Parathyroid adenoma (tissue), 2 donors: ENCODE data around the gene ALPG.
"Not testable (repeated sequence)": the region's sequence is repeated elsewhere in the genome, so short reads cannot be mapped to it uniquely, and the experiment has no call there.

ENCODE experiments used
- H2AFZ ChIP-seq: fragments of 300-600 bp; sonication (generic); one replicate; pipeline ENCODE4 v1.7.0; 2017; ENCODE audit warnings: antibody characterized with exemption, mild to moderate bottlenecking
- H3K27ac ChIP-seq: fragments of 300-600 bp; sonication (generic); one replicate; pipeline ENCODE4 v1.7.0; 2017
- H3K27me3 ChIP-seq: fragments of 300-600 bp; sonication (generic); one replicate; pipeline ENCODE4 v1.7.0; 2017; ENCODE audit warnings: low read length; ENCODE audit not compliant: control insufficient read depth, insufficient read depth
- H3K36me3 ChIP-seq: fragments of 300-600 bp; sonication (generic); one replicate; pipeline ENCODE4 v1.7.0; 2017; ENCODE audit warnings: low read length; ENCODE audit not compliant: control insufficient read depth, insufficient read depth
- H3K4me1 ChIP-seq: fragments of 300-600 bp; sonication (generic); one replicate; pipeline ENCODE4 v1.7.0; 2017; ENCODE audit warnings: control low read depth
- H3K4me2 ChIP-seq: fragments of 300-600 bp; sonication (generic); one replicate; pipeline ENCODE4 v1.7.0; 2017; ENCODE audit warnings: low read length
- H3K4me3 ChIP-seq: fragments of 300-600 bp; sonication (generic); one replicate; pipeline ENCODE4 v1.7.0; 2017; ENCODE audit warnings: low read depth, low read length
- H3K79me2 ChIP-seq: fragments of 300-600 bp; sonication (generic); one replicate; pipeline ENCODE4 v1.7.0; 2017; ENCODE audit warnings: control low read depth
- H3K9ac ChIP-seq: fragments of 300-600 bp; sonication (generic); one replicate; pipeline ENCODE4 v1.7.0; 2017; ENCODE audit warnings: mild to moderate bottlenecking
- H3K9me3 ChIP-seq: fragments of 300-600 bp; sonication (generic); one replicate; pipeline ENCODE4 v1.7.0; 2017; ENCODE audit warnings: low read length; ENCODE audit not compliant: control insufficient read depth
- TF ChIP-seq, protein P1 (sequence below): fragments of 300-600 bp; sonication (generic); IDR thresholded peaks from one replicate; pipeline ENCODE4 v1.7.0; 2017; ENCODE audit warnings: antibody characterized with exemption, mild to moderate bottlenecking
- donor health status: primary hyperparathyroidism.

Gene ALPG

DNA sequence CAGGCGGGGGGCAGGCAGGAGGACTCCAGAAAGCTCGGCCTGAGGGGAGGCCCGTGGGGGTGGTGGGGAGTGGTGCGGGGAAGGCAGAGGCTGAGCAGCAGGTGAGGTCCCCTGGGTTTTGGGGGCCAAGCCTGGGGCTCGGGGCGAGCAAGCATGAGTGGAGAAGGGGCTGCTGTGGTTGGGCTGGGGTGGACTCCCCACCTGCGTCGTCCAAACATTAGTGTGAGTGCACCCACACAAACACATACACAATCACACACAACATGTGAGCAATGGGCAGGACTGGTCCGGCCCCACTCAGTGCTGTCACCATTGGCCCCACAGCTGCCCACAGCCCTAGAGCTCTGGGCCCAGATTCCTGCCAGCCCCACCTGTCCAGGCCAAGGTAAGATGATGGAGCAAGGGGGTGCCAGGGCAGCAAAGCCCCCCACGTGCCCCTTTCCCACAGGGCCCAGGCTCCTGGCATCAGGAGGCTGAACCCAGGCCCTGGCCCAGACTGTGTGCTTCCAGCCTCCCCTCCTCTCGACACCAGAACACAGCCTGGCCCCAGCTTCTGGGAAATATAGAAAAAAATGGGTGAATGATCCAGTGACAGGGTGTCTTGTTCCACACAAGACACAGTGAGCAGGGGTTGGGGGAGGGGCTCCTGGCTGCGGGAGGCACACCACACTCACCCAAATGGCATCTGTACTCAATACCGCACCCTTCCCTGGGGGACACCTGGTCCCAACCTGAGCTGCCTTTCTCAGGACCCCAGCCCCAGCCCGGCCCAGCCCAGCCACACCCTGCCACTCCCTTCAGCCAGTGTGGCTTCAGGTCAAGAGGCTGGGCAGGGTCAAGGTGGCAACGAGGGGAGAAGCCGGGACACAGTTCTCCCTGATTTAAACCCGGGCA is 28.6 kb upstream of the ALPG start:
- Histone ChIP-seq H3K27me3 (peaks cover 3% of the 10 kb centered on the region), H3K27ac (no peak overlapping the region), H3K36me3 (no peaks in the 10 kb centered on the region), H3K79me2 (no peaks in the 10 kb centered on the region), H3K9me3 (no peaks in the 10 kb centered on the region), H2AFZ (no peak overlapping the region), H3K4me3 (no peak overlapping the region), H3K9ac (no peak overlapping the region), H3K4me1 (no peaks in the 10 kb centered on the region), H3K4me2 (no peak overlapping the region)
- TF ChIP-seq, protein P1, sequence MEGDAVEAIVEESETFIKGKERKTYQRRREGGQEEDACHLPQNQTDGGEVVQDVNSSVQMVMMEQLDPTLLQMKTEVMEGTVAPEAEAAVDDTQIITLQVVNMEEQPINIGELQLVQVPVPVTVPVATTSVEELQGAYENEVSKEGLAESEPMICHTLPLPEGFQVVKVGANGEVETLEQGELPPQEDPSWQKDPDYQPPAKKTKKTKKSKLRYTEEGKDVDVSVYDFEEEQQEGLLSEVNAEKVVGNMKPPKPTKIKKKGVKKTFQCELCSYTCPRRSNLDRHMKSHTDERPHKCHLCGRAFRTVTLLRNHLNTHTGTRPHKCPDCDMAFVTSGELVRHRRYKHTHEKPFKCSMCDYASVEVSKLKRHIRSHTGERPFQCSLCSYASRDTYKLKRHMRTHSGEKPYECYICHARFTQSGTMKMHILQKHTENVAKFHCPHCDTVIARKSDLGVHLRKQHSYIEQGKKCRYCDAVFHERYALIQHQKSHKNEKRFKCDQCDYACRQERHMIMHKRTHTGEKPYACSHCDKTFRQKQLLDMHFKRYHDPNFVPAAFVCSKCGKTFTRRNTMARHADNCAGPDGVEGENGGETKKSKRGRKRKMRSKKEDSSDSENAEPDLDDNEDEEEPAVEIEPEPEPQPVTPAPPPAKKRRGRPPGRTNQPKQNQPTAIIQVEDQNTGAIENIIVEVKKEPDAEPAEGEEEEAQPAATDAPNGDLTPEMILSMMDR: no peak

DNA sequence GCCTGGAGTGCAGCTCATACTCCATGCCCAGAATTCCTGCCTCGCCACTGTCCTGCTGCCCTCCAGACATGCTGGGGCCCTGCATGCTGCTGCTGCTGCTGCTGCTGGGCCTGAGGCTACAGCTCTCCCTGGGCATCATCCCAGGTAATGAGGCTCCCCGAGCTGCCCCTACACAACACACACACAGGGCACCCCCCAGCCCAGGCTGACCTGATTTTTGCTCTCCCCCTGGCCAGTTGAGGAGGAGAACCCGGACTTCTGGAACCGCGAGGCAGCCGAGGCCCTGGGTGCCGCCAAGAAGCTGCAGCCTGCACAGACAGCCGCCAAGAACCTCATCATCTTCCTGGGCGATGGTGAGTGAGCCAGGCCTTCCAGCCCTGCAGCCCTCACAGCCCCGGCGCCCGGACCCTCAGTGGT is 27.9 kb upstream of the ALPG start, which contains the start of gene ALPP:
TSS of gene ALPP (plus strand) at position 17 of the 417 bp plus-strand sequence. CDS start at position 69, 52 bp downstream.
- not testable (repeated sequence) for H3K36me3 ChIP-seq, H2AFZ ChIP-seq, H3K4me3 ChIP-seq, H3K4me1 ChIP-seq, H3K9ac ChIP-seq, H3K9me3 ChIP-seq, H3K27me3 ChIP-seq, H3K4me2 ChIP-seq, H3K27ac ChIP-seq, H3K79me2 ChIP-seq

DNA sequence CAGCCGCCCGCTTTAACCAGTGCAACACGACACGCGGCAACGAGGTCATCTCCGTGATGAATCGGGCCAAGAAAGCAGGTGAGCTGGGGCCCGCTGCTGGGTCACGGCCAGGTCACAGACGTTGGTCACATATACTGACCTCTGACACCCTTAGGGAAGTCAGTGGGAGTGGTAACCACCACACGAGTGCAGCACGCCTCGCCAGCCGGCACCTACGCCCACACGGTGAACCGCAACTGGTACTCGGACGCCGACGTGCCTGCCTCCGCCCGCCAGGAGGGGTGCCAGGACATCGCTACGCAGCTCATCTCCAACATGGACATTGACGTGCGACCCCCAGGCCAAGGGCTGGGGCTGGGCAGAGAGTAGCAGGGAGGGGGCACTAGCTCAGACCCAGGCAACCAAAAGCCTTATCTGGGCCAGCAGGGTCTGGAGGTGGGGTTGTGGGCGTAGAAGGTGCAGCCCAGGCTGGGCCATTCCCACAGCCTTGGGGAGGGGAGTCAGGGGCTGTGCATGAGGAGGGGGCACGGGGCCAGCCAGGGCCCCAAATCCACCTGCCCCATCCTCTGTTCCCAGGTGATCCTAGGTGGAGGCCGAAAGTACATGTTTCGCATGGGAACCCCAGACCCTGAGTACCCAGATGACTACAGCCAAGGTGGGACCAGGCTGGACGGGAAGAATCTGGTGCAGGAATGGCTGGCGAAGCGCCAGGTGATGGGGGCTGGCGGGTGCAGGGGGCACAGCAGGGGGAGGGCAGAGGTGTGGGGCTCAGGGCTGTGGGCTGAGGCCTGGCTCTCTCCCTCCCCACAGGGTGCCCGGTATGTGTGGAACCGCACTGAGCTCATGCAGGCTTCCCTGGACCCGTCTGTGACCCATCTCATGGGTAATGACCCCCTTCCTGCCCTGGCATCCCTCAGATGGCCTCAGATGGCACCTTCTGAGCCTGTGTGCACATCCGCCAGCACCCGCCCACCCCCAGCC is 26.7 kb upstream of the ALPG start:
- H3K4me2 ChIP-seq, H2AFZ ChIP-seq, H3K4me1 ChIP-seq, H3K9ac ChIP-seq, H3K36me3 ChIP-seq, H3K79me2 ChIP-seq, H3K9me3 ChIP-seq, H3K4me3 ChIP-seq, H3K27me3 ChIP-seq, H3K27ac ChIP-seq: not testable (repeated sequence)

DNA sequence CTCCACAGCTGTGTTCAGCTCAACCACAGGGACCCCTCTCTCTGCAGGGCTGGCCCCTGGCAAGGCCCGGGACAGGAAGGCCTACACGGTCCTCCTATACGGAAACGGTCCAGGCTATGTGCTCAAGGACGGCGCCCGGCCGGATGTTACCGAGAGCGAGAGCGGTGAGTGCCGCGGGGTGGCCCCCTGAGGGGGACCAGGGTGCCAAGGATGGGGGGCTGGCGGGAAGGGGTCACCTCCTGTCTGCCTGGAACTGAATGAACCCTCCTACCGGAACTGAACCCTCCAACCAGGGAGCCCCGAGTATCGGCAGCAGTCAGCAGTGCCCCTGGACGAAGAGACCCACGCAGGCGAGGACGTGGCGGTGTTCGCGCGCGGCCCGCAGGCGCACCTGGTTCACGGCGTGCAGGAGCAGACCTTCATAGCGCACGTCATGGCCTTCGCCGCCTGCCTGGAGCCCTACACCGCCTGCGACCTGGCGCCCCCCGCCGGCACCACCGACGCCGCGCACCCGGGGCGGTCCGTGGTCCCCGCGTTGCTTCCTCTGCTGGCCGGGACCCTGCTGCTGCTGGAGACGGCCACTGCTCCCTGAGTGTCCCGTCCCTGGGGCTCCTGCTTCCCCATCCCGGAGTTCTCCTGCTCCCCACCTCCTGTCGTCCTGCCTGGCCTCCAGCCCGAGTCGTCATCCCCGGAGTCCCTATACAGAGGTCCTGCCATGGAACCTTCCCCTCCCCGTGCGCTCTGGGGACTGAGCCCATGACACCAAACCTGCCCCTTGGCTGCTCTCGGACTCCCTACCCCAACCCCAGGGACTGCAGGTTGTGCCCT is 25.2 kb upstream of the ALPG start:
- not testable (repeated sequence) for H3K9ac ChIP-seq, H3K27me3 ChIP-seq, H3K36me3 ChIP-seq, H2AFZ ChIP-seq, H3K4me3 ChIP-seq, H3K4me2 ChIP-seq, H3K4me1 ChIP-seq, H3K27ac ChIP-seq, H3K79me2 ChIP-seq, H3K9me3 ChIP-seq

DNA sequence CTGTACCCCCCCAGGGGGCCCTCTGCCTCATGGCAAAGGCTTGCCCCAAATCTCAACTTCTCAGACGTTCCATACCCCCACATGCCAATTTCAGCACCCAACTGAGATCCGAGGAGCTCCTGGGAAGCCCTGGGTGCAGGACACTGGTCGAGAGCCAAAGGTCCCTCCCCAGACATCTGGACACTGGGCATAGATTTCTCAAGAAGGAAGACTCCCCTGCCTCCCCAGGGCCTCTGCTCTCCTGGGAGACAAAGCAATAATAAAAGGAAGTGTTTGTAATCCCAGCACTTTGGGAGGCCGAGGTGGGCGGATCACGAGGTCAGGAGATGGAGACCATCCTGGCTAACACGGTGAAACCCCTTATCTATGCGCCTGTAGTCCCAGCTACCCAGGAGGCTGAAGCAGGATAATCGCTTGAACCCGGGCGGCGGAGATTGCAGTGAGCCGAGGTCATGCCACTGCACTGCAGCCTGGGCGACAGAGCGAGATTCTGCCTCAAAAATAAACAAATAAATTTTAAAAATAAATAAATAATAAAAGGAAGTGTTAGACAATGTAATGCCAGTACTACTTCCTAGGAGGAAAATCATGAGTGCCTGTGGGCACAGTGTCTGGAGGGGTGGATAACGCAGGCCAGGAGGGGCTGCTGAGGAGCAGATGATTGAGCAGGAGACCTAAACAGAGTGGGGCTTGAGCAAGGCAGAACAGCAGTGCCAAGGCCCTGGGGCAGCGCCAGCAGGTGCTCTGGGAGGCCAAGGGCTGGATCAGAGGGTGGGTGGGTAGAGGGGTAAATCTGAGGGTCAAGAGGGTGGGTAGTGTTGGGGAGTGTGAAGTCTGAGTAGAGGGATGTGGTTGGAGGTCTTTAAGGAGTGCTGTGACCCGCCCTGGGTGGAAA is 24.1 kb upstream of the ALPG start:
- no peak overlapping the region for H3K4me2 ChIP-seq
- no peaks in the 10 kb centered on the region for H3K36me3 ChIP-seq
- no peaks in the 10 kb centered on the region for H3K9me3 ChIP-seq
- no peak overlapping the region for H3K9ac ChIP-seq
- no peaks in the 10 kb centered on the region for H3K79me2 ChIP-seq
- peaks cover 8% of the 10 kb centered on the region for H3K27me3 ChIP-seq
- TF ChIP-seq, protein P1: no peak
- H3K4me3 ChIP-seq: no peak overlapping the region
- H3K27ac ChIP-seq: no peak overlapping the region
- no peaks in the 10 kb centered on the region for H3K4me1 ChIP-seq
- H2AFZ ChIP-seq: no peak overlapping the region
